ENCODE data around the gene DYNLT1.

- TF ChIP-seq CTCF (IDR thresholded peaks at IDR 0.05; ENCODE audit: poor library complexity) = no peak
- no peak for TF ChIP-seq EZH2 (IDR thresholded peaks at IDR 0.05; ENCODE audit: borderline replicate concordance)
- TF ChIP-seq EZH2phosphoT487 (IDR thresholded peaks at IDR 0.05; ENCODE audit: low read depth, severe bottlenecking, unreplicated experiment) = no peak
Observed at GRCh38 chr6:158609455-158610155, 34.9 kb downstream of the DYNLT1 start.
